ENCODE data around the gene FBXO36. TPM values are rescaled to one million over a fixed set of nuclear protein-coding genes. Genes with fewer than 3 reads are reported as not detected.

The FBXO36 gene
- total and polyA plus RNA-seq, 10 of the 15 experiments (the other 5 are each of a cell fraction or from before 2014, with no cell fraction given): 0.79 to 2.7 (median 1.3) TPM

DNA sequence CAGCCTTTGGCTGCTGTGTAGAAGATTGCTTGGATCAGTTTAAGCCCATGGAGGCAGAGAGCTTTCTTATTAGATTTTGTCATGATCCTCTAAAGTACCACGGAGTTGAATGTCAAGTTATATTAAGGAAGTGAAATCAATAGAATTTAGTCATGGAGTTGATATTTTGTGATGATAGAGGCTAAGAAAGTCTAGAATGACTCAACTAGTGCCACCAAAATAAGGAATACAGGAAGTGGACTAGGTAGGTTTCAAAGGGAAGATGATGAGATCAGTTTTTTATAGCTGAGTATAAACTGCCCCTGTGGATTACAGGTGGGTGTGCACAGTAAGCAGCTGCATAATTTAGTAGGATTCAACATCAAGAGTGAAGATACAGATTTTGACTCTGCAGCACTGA is 25.2 kb downstream of the FBXO36 start (continued):
- TF ChIP-seq ATF7 (IDR thresholded peaks at IDR 0.05; ENCODE audit: low read depth) (peak; percentile 32; the same call in 1 of the 2 replicates), EZH2 (IDR thresholded peaks at IDR 0.05; ENCODE audit: borderline replicate concordance, control insufficient read depth, low read depth, low read length) (no peak), CBX5 (IDR thresholded peaks at IDR 0.05; ENCODE audit: low read depth) (no peak), ZSCAN29 (IDR thresholded peaks at IDR 0.05) (no peak), HDAC6 (IDR thresholded peaks at IDR 0.05; ENCODE audit: unreplicated experiment) (no peak), POLR2A (IDR thresholded peaks at IDR 0.05; ENCODE audit: low read depth, low read length) (no peak), ZNF622 (IDR thresholded peaks at IDR 0.05) (no peak), MEF2A (IDR thresholded peaks at IDR 0.05; ENCODE audit: insufficient read depth, low read depth, low read length) (peak; percentile 73), SPI1 (IDR thresholded peaks at IDR 0.05; ENCODE audit: borderline replicate concordance, insufficient read depth, low read depth, low read length) (peak; percentile 87), LARP7 (IDR thresholded peaks at IDR 0.05) (no peak)
- TF ChIP-seq, protein P1, sequence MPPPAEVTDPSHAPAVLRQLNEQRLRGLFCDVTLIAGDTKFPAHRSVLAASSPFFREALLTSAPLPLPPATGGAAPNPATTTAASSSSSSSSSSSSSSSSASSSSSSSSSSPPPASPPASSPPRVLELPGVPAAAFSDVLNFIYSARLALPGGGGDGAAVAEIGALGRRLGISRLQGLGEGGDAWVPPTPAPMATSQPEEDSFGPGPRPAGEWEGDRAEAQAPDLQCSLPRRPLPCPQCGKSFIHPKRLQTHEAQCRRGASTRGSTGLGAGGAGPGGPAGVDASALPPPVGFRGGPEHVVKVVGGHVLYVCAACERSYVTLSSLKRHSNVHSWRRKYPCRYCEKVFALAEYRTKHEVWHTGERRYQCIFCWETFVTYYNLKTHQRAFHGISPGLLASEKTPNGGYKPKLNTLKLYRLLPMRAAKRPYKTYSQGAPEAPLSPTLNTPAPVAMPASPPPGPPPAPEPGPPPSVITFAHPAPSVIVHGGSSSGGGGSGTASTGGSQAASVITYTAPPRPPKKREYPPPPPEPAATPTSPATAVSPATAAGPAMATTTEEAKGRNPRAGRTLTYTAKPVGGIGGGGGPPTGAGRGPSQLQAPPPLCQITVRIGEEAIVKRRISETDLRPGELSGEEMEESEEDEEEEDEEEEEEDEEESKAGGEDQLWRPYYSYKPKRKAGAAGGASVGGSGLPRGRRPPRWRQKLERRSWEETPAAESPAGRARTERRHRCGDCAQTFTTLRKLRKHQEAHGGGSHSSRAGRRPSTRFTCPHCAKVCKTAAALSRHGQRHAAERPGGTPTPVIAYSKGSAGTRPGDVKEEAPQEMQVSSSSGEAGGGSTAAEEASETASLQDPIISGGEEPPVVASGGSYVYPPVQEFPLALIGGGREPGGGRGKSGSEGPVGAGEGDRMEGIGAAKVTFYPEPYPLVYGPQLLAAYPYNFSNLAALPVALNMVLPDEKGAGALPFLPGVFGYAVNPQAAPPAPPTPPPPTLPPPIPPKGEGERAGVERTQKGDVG (CRISPR knock-in tag; IDR thresholded peaks at IDR 0.05): no peak
- TF ChIP-seq, protein P2, sequence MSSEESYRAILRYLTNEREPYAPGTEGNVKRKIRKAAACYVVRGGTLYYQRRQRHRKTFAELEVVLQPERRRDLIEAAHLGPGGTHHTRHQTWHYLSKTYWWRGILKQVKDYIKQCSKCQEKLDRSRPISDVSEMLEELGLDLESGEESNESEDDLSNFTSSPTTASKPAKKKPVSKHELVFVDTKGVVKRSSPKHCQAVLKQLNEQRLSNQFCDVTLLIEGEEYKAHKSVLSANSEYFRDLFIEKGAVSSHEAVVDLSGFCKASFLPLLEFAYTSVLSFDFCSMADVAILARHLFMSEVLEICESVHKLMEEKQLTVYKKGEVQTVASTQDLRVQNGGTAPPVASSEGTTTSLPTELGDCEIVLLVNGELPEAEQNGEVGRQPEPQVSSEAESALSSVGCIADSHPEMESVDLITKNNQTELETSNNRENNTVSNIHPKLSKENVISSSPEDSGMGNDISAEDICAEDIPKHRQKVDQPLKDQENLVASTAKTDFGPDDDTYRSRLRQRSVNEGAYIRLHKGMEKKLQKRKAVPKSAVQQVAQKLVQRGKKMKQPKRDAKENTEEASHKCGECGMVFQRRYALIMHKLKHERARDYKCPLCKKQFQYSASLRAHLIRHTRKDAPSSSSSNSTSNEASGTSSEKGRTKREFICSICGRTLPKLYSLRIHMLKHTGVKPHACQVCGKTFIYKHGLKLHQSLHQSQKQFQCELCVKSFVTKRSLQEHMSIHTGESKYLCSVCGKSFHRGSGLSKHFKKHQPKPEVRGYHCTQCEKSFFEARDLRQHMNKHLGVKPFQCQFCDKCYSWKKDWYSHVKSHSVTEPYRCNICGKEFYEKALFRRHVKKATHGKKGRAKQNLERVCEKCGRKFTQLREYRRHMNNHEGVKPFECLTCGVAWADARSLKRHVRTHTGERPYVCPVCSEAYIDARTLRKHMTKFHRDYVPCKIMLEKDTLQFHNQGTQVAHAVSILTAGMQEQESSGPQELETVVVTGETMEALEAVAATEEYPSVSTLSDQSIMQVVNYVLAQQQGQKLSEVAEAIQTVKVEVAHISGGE (CRISPR knock-in tag; IDR thresholded peaks at IDR 0.05): no peak
- TF ChIP-seq, protein P3, sequence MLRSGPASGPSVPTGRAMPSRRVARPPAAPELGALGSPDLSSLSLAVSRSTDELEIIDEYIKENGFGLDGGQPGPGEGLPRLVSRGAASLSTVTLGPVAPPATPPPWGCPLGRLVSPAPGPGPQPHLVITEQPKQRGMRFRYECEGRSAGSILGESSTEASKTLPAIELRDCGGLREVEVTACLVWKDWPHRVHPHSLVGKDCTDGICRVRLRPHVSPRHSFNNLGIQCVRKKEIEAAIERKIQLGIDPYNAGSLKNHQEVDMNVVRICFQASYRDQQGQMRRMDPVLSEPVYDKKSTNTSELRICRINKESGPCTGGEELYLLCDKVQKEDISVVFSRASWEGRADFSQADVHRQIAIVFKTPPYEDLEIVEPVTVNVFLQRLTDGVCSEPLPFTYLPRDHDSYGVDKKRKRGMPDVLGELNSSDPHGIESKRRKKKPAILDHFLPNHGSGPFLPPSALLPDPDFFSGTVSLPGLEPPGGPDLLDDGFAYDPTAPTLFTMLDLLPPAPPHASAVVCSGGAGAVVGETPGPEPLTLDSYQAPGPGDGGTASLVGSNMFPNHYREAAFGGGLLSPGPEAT (IDR thresholded peaks at IDR 0.05; ENCODE audit: low read depth): no peak
- TF ChIP-seq, protein P4, sequence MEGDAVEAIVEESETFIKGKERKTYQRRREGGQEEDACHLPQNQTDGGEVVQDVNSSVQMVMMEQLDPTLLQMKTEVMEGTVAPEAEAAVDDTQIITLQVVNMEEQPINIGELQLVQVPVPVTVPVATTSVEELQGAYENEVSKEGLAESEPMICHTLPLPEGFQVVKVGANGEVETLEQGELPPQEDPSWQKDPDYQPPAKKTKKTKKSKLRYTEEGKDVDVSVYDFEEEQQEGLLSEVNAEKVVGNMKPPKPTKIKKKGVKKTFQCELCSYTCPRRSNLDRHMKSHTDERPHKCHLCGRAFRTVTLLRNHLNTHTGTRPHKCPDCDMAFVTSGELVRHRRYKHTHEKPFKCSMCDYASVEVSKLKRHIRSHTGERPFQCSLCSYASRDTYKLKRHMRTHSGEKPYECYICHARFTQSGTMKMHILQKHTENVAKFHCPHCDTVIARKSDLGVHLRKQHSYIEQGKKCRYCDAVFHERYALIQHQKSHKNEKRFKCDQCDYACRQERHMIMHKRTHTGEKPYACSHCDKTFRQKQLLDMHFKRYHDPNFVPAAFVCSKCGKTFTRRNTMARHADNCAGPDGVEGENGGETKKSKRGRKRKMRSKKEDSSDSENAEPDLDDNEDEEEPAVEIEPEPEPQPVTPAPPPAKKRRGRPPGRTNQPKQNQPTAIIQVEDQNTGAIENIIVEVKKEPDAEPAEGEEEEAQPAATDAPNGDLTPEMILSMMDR (IDR thresholded peaks at IDR 0.05 in 2 of 3, conservative IDR thresholded peaks at IDR 0.05 in 1 of 3; ENCODE audit: control insufficient read depth in 2 of 3, extremely low read depth in 1 of 3, insufficient read depth in 1 of 3, low read depth in 3 of 3, low read length in 3 of 3): no peak
- TF ChIP-seq, protein P5, sequence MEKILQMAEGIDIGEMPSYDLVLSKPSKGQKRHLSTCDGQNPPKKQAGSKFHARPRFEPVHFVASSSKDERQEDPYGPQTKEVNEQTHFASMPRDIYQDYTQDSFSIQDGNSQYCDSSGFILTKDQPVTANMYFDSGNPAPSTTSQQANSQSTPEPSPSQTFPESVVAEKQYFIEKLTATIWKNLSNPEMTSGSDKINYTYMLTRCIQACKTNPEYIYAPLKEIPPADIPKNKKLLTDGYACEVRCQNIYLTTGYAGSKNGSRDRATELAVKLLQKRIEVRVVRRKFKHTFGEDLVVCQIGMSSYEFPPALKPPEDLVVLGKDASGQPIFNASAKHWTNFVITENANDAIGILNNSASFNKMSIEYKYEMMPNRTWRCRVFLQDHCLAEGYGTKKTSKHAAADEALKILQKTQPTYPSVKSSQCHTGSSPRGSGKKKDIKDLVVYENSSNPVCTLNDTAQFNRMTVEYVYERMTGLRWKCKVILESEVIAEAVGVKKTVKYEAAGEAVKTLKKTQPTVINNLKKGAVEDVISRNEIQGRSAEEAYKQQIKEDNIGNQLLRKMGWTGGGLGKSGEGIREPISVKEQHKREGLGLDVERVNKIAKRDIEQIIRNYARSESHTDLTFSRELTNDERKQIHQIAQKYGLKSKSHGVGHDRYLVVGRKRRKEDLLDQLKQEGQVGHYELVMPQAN (conservative IDR thresholded peaks at IDR 0.05): no peak
- TF ChIP-seq, protein P6, sequence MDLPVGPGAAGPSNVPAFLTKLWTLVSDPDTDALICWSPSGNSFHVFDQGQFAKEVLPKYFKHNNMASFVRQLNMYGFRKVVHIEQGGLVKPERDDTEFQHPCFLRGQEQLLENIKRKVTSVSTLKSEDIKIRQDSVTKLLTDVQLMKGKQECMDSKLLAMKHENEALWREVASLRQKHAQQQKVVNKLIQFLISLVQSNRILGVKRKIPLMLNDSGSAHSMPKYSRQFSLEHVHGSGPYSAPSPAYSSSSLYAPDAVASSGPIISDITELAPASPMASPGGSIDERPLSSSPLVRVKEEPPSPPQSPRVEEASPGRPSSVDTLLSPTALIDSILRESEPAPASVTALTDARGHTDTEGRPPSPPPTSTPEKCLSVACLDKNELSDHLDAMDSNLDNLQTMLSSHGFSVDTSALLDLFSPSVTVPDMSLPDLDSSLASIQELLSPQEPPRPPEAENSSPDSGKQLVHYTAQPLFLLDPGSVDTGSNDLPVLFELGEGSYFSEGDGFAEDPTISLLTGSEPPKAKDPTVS (IDR thresholded peaks at IDR 0.05; ENCODE audit: low read depth, low read length): no peak

All from GM12878 (cell line).